EL (cell line): ENCODE measurements around the gene NPY4R.
"Not testable (repeated sequence)": the region's sequence is repeated elsewhere in the genome, so short reads cannot be mapped to it uniquely, and the experiment has no call there.

Experiments
- DNase-seq: peaks from one replicate; pipeline ENCODE4 v3.0.0-alpha.2; 2016

Gene NPY4R

GRCh38 chr10:46455992-46456391 lies 9.8 kb downstream of the NPY4R start:
- DNase-seq = not testable (repeated sequence)

- not testable (repeated sequence) for DNase-seq
These were observed 14.4 kb downstream of the NPY4R start for GRCh38 chr10:46451365-46451764.

GRCh38 chr10:46450829-46451228 lies 14.9 kb downstream of the NPY4R start:
- not testable (repeated sequence) for DNase-seq

GRCh38 chr10:46447439-46447838 lies 18.3 kb downstream of the NPY4R start:
- DNase-seq = not testable (repeated sequence)

- DNase-seq = not testable (repeated sequence)
These were observed 20.2 kb downstream of the NPY4R start for GRCh38 chr10:46445389-46446122.

- not testable (repeated sequence) for DNase-seq
These were observed 22.3 kb downstream of the NPY4R start for GRCh38 chr10:46443422-46443821.

GRCh38 chr10:46442706-46443275 lies 23.0 kb downstream of the NPY4R start:
- not testable (repeated sequence) for DNase-seq

GRCh38 chr10:46441837-46442278 lies 23.9 kb downstream of the NPY4R start:
- not testable (repeated sequence) for DNase-seq

GRCh38 chr10:46440942-46441341 lies 24.8 kb downstream of the NPY4R start:
- DNase-seq = not testable (repeated sequence)

- not testable (repeated sequence) for DNase-seq
These were observed 42.2 kb downstream of the NPY4R start for GRCh38 chr10:46423550-46423949.

- not testable (repeated sequence) for DNase-seq
These were observed 46.0 kb downstream of the NPY4R start for GRCh38 chr10:46419570-46420379.

- DNase-seq = not testable (repeated sequence)
These were observed 47.5 kb downstream of the NPY4R start for GRCh38 chr10:46418283-46418682.

- not testable (repeated sequence) for DNase-seq
These were observed 50.5 kb downstream of the NPY4R start for GRCh38 chr10:46415291-46415690.

GRCh38 chr10:46412665-46413064 lies 53.1 kb downstream of the NPY4R start:
- not testable (repeated sequence) for DNase-seq

GRCh38 chr10:46411123-46411522 lies 54.6 kb downstream of the NPY4R start:
- not testable (repeated sequence) for DNase-seq
